GM18519 (cell line): ENCODE data around the gene ISL1.

Source experiments
- ATAC-seq: cut with Tn5 transposase; IDR thresholded peaks from one replicate; pipeline ENCODE4 v1.9.1; 2021; ENCODE audit warnings: mild to moderate bottlenecking, moderate library complexity; ENCODE audit not compliant: unreplicated experiment, low FRiP score

ISL1 gene

GRCh38 chr5:51439232-51439631 lies 56.0 kb downstream of the ISL1 start:
- ATAC-seq: no peak
